Endothelial cell of umbilical vein (primary cell): ENCODE results near the gene RPAP3. TPM values are rescaled to one million over a fixed set of nuclear protein-coding genes. Genes with fewer than 3 reads are reported as not detected.

Experiments used
- BruUV-seq: library from RNA; stranded (reverse); fragments of 400-500 nt; replicated peaks from 2 replicates; lab custom pipeline; 2021; lab: Mats Ljungman, UMichigan
- CTCF ChIA-PET: fragments of 300-600, 350-600 bp; sonication (Branson Sonifier 250); formaldehyde crosslinking; loops from one replicate; lab custom pipeline; 2021; ENCODE audit warnings: antibody characterized with exemption, inconsistent platforms; lab: Charles Lee
- POLR2A ChIA-PET: fragments of 300-600, 350-600 bp; sonication (Branson Sonifier 250); formaldehyde crosslinking; loops from one replicate; lab custom pipeline; 2021; ENCODE audit warnings: antibody characterized with exemption, inconsistent platforms; lab: Charles Lee
- DNase-seq: peaks from one replicate; pipeline ENCODE4 v3.0.0-alpha.2; 2011; ENCODE audit warnings: low read depth, low spot score
- FAIRE-seq: peaks from 2 replicates; lab custom pipeline; 2011; peaks lifted over from hg19 to GRCh38; lab: Jason Lieb, UNC
- H2AFZ ChIP-seq: 2 replicates; pipeline ENCODE4 v1.6.0; 2012; ENCODE audit warnings: low read depth, low read length, control low read depth, inconsistent platforms
- H3K27ac ChIP-seq: 2 replicates; pipeline ENCODE4 v1.5.1; 2011; ENCODE audit warnings: low read depth, mild to moderate bottlenecking, control low read depth, low read length, moderate library complexity; ENCODE audit not compliant: insufficient read depth
- H3K27me3 ChIP-seq, 2 experiments: 2 replicates each; pipeline versions ENCODE4 v1.6.0 to v1.6.1; 2011; ENCODE audit warnings: low read length in 2 of 2, mixed read lengths in 1 of 2; ENCODE audit not compliant: control insufficient read depth in 2 of 2, insufficient read depth in 2 of 2
- H3K36me3 ChIP-seq, 2 experiments: 2 replicates in 1 of 2; 3 replicates in 1 of 2; pipeline ENCODE4 v1.5.1; 2011; ENCODE audit warnings: low read length in 2 of 2, mild to moderate bottlenecking in 1 of 2, moderate library complexity in 1 of 2; ENCODE audit not compliant: control insufficient read depth in 2 of 2, insufficient read depth in 2 of 2; ENCODE audit errors: extremely low read depth in 1 of 2
- H3K4me1 ChIP-seq: 3 replicates; pipeline ENCODE4 v1.5.1; 2011; ENCODE audit warnings: mild to moderate bottlenecking, low read length; ENCODE audit not compliant: control insufficient read depth, insufficient read depth; ENCODE audit errors: extremely low read depth
- H3K4me2 ChIP-seq: 2 replicates; pipeline ENCODE4 v1.6.1; 2011; ENCODE audit warnings: low read length, control low read depth, mixed read lengths; ENCODE audit not compliant: insufficient read depth
- H3K4me3 ChIP-seq, 3 experiments: fragments of 200-600 bp in 1 of 3; sonication (generic), shearing (Covaris generic) in 1 of 3; replicated peaks in 1 of 3; 2 replicates each; pipeline ENCODE4 v1.5.1; 2011 to 2016; ENCODE audit warnings: control low read depth in 3 of 3, low read length in 3 of 3, mild to moderate bottlenecking in 2 of 3, inconsistent platforms in 1 of 3, low read depth in 1 of 3, moderate library complexity in 1 of 3; ENCODE audit not compliant: insufficient read depth in 1 of 3
- H3K79me2 ChIP-seq: 2 replicates; pipeline ENCODE4 v1.6.0; 2012; ENCODE audit warnings: low read length, inconsistent platforms; ENCODE audit not compliant: control insufficient read depth, insufficient read depth
- H3K9ac ChIP-seq: replicated peaks from 2 replicates; pipeline ENCODE3; 2011; ENCODE audit warnings: low read length, control low read depth; ENCODE audit not compliant: insufficient read depth; ENCODE audit errors: extremely low read depth
- H3K9me1 ChIP-seq: replicated peaks from 3 replicates; pipeline ENCODE4 v1.6.0; 2011; ENCODE audit warnings: mild to moderate bottlenecking, low read length; ENCODE audit not compliant: control insufficient read depth, insufficient read depth; ENCODE audit errors: extremely low read depth
- H3K9me3 ChIP-seq: replicated peaks from 2 replicates; pipeline ENCODE4 v1.5.1; 2012; ENCODE audit warnings: low read length, inconsistent platforms; ENCODE audit not compliant: control insufficient read depth, insufficient read depth
- H4K20me1 ChIP-seq: replicated peaks from 2 replicates; pipeline ENCODE3; 2011; ENCODE audit warnings: mild to moderate bottlenecking, low read length; ENCODE audit not compliant: control insufficient read depth, insufficient read depth; ENCODE audit errors: extremely low read depth
- FOS ChIP-seq: IDR thresholded peaks from 2 replicates; pipeline ENCODE4 v1.6.1; 2011; ENCODE audit warnings: mild to moderate bottlenecking, low read length, moderate library complexity, borderline replicate concordance; ENCODE audit not compliant: insufficient read depth
- GATA2 ChIP-seq: IDR thresholded peaks from 2 replicates; pipeline ENCODE4 v1.7.0; 2011; ENCODE audit warnings: low read depth, mild to moderate bottlenecking, moderate library complexity, mixed read lengths, low read length; ENCODE audit not compliant: insufficient read length, insufficient read depth
- MYC ChIP-seq: IDR thresholded peaks from one replicate; pipeline ENCODE4 v1.6.1; 2011; ENCODE audit warnings: mild to moderate bottlenecking, low read depth, low read length
- POLR2A ChIP-seq: IDR thresholded peaks from 2 replicates; pipeline ENCODE4 v1.6.1; 2012; ENCODE audit warnings: low read depth, mild to moderate bottlenecking, control low read depth, low read length
- POLR2AphosphoS5 ChIP-seq: IDR thresholded peaks from 2 replicates; pipeline ENCODE4 v1.6.1; 2012; ENCODE audit warnings: low read depth, mild to moderate bottlenecking, control low read depth, low read length, moderate library complexity; ENCODE audit not compliant: insufficient read depth
- dilution Hi-C: fragments of 300-500 bp; cut with MboI; formaldehyde crosslinking; loops from one replicate; pipeline ENCODE4 v1.15.0; 2019; ENCODE audit warnings: low sequenced_read_pairs; ENCODE audit not compliant: extremely low pct_ligation_motif_present
- intact Hi-C: fragments of 100-400 bp; cut with micrococcal nuclease; formaldehyde crosslinking; loops from one replicate; pipeline ENCODE4 v1.10.0; 2022
- polyA plus RNA-seq, 4 experiments: library from polyadenylated mRNA; depleted of rRNA in 3 of 4; stranded (reverse) in 3 of 4; unstranded in 1 of 4; fragments of >200 nt; gene quantifications; 2 replicates each; pipeline versions ENCODE4 v1.2.1 to v1.2.3, GENCODE V29; 2011 to 2012; ENCODE audit warnings: missing spikeins in 1 of 4
- total RNA-seq: library from RNA; stranded (reverse); gene quantifications from 2 replicates; pipeline ENCODE4 v1.2.3, GENCODE V29; 2021
- TF ChIP-seq, protein P1 (sequence below): IDR thresholded peaks from 2 replicates; pipeline ENCODE4 v1.6.1; 2011; ENCODE audit not compliant: insufficient read depth, insufficient read length

Gene RPAP3
- total and polyA plus RNA-seq, 2 donors (not counting 3 experiments of a cell fraction or from before 2014, with no cell fraction given): 3.9 to 29.8 TPM

- no TSS peak for BruUV-seq
- H4K20me1 ChIP-seq: no peaks in the 10 kb centered on the region
- no peak overlapping the region for H3K9ac ChIP-seq
- DNase-seq: peak; percentile 73
- dilution Hi-C loops (no loop called here), intact Hi-C loops (no loop called here)
- ChIA-PET CTCF (interaction anchor here (1.3 to 8.4 kb wide), 4 partner anchors 11 to 85 kb away, joined by 3 to 191 read pairs (median 58); no protein-coding TSS in a partner anchor), POLR2A (no interaction called here)
- peak overlapping the region; percentile 29 for H2AFZ ChIP-seq
- peak; percentile 97 for FAIRE-seq
- no peak overlapping the region for H3K4me3 ChIP-seq
- H3K79me2 ChIP-seq: peaks cover 35% of the 10 kb centered on the region
- peaks cover 3 to 31% of the 10 kb centered on the region in 2 experiments for H3K36me3 ChIP-seq
- peaks cover 52% of the 10 kb centered on the region for H3K4me1 ChIP-seq
- H3K27ac ChIP-seq: peak overlapping the region; percentile 70
- H3K9me3 ChIP-seq: no peaks in the 10 kb centered on the region
- no peak for TF ChIP-seq GATA2
- TF ChIP-seq FOS: no peak
- TF ChIP-seq MYC: peak; percentile 17
- TF ChIP-seq POLR2A: no peak
- TF ChIP-seq POLR2AphosphoS5: peak; percentile 63
- TF ChIP-seq, protein P1, sequence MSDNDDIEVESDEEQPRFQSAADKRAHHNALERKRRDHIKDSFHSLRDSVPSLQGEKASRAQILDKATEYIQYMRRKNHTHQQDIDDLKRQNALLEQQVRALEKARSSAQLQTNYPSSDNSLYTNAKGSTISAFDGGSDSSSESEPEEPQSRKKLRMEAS: peak; percentile 86
- H3K4me2 ChIP-seq: peak overlapping the region; percentile 31
- H3K9me1 ChIP-seq: no peaks in the 10 kb centered on the region
- no peaks in the 10 kb centered on the region for H3K27me3 ChIP-seq
These were observed 47.5 kb upstream of the RPAP3 start for GRCh38 chr12:47753021-47754001.
